ENCODE results near the gene MBNL1. TPM values are rescaled to one million over a fixed set of nuclear protein-coding genes. Genes with fewer than 3 reads are reported as not detected.

Gene MBNL1
- total RNA-seq, 4 donors from 2014 or later: 190 to 279 (median 216) TPM

- H3K4me1 ChIP-seq: peaks cover 48 to 62% of the 10 kb centered on the region in 2 donors
- peak overlapping the region in 1 of 3 donors; percentile 91 for H3K27ac ChIP-seq
- TF ChIP-seq, protein P1, sequence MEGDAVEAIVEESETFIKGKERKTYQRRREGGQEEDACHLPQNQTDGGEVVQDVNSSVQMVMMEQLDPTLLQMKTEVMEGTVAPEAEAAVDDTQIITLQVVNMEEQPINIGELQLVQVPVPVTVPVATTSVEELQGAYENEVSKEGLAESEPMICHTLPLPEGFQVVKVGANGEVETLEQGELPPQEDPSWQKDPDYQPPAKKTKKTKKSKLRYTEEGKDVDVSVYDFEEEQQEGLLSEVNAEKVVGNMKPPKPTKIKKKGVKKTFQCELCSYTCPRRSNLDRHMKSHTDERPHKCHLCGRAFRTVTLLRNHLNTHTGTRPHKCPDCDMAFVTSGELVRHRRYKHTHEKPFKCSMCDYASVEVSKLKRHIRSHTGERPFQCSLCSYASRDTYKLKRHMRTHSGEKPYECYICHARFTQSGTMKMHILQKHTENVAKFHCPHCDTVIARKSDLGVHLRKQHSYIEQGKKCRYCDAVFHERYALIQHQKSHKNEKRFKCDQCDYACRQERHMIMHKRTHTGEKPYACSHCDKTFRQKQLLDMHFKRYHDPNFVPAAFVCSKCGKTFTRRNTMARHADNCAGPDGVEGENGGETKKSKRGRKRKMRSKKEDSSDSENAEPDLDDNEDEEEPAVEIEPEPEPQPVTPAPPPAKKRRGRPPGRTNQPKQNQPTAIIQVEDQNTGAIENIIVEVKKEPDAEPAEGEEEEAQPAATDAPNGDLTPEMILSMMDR (IDR thresholded peaks at IDR 0.05): no peak
- TF ChIP-seq POLR2A (IDR thresholded peaks at IDR 0.05): no peak
- intact Hi-C loops (cut with DNase I): no loop called here
- no peaks in the 10 kb centered on the region for H3K36me3 ChIP-seq
- H3K4me3 ChIP-seq (replicated peaks in 1 of 3): no peak overlapping the region
- H3K27me3 ChIP-seq: no peaks in the 10 kb centered on the region
- 84 to 89% methylated on average over 8 of the region's 8 CpGs for WGBS, 2 donors
- H3K9me3 ChIP-seq: no peaks in the 10 kb centered on the region
- DNase-seq: no peak
These were observed 31.5 kb downstream of the MBNL1 start for GRCh38 chr3:152300029-152300731.

- peaks cover 50 to 62% of the 10 kb centered on the region in 2 donors for H3K4me1 ChIP-seq
- WGBS, 2 donors: 70 to 81% methylated on average over 3 of the region's 3 CpGs
- intact Hi-C loops (cut with DNase I): no loop called here
These were observed 33.0 kb downstream of the MBNL1 start for GRCh38 chr3:152301745-152302181.

GRCh38 chr3:152302521-152303021, 33.8 kb downstream of the MBNL1 start:
- intact Hi-C loops (cut with DNase I): no loop called here
- Histone ChIP-seq H3K4me3 (replicated peaks in 1 of 3) (no peak overlapping the region), H3K27me3 (no peaks in the 10 kb centered on the region), H3K27ac (peak overlapping the region; percentile 34 to 48 (median 48)), H3K9me3 (no peaks in the 10 kb centered on the region), H3K36me3 (no peaks in the 10 kb centered on the region), H3K4me1 (peaks cover 54 to 67% of the 10 kb centered on the region in 2 donors)
- peak; percentile 50 to 63 for DNase-seq
- WGBS, 2 donors: 34 to 44% methylated on average over 4 of the region's 4 CpGs
- no peak for TF ChIP-seq POLR2A (IDR thresholded peaks at IDR 0.05)

More at GRCh38 chr3:152301745-152302181, 33.0 kb downstream of the MBNL1 start:
- no peak overlapping the region for H3K4me3 ChIP-seq (replicated peaks in 1 of 3)
- DNase-seq: no peak
- peak overlapping the region; percentile 34 to 48 (median 48) for H3K27ac ChIP-seq
- no peaks in the 10 kb centered on the region for H3K36me3 ChIP-seq
- H3K27me3 ChIP-seq: no peaks in the 10 kb centered on the region
- H3K9me3 ChIP-seq: no peaks in the 10 kb centered on the region
- TF ChIP-seq, protein P1 (IDR thresholded peaks at IDR 0.05): no peak
- TF ChIP-seq POLR2A (IDR thresholded peaks at IDR 0.05): no peak

- peaks cover 55 to 69% of the 10 kb centered on the region in 2 donors for H3K4me1 ChIP-seq
- TF ChIP-seq, protein P1 (IDR thresholded peaks at IDR 0.05): no peak
- no peak for TF ChIP-seq POLR2A (IDR thresholded peaks at IDR 0.05)
- H3K9me3 ChIP-seq: no peaks in the 10 kb centered on the region
- no peak overlapping the region for H3K27ac ChIP-seq
- no peaks in the 10 kb centered on the region for H3K36me3 ChIP-seq
- no peak for DNase-seq
- no peak overlapping the region for H3K4me3 ChIP-seq (replicated peaks in 1 of 3)
- no peaks in the 10 kb centered on the region for H3K27me3 ChIP-seq
- intact Hi-C loops (cut with DNase I): no loop called here
These were observed 35.4 kb downstream of the MBNL1 start for GRCh38 chr3:152304160-152304559.

GRCh38 chr3:152305075-152305474, 36.3 kb downstream of the MBNL1 start:
- H3K4me1 ChIP-seq: peaks cover 47 to 60% of the 10 kb centered on the region in 2 donors
- WGBS, 2 donors: 75 to 79% methylated on average over 2 of the region's 2 CpGs
- no peaks in the 10 kb centered on the region for H3K9me3 ChIP-seq
- peak overlapping the region in 1 of 3 donors; percentile 30 for H3K27ac ChIP-seq
- TF ChIP-seq, protein P1 (IDR thresholded peaks at IDR 0.05): no peak
- no peak for TF ChIP-seq POLR2A (IDR thresholded peaks at IDR 0.05)
- no peak for DNase-seq
- no peaks in the 10 kb centered on the region for H3K27me3 ChIP-seq
- H3K36me3 ChIP-seq: no peaks in the 10 kb centered on the region
- intact Hi-C loops (cut with DNase I): no loop called here
- H3K4me3 ChIP-seq (replicated peaks in 1 of 3): no peak overlapping the region
